ENCODE measurements around the gene KCNIP2.

Gene KCNIP2

GRCh38 chr10:101875068-101875688 lies 31.6 kb upstream of the KCNIP2 start:
- in situ Hi-C loops (cut with HindIII; ENCODE audit: low pct_ligation_motif_present, low sequenced_read_pairs), result loop anchor here (25.0 kb wide), 1 partner anchor 137 kb away; no protein-coding TSS in a partner anchor
- DNase-seq, result no peak
- H3K36me3 ChIP-seq (replicated peaks), result no peaks in the 10 kb centered on the region
- no peaks in the 10 kb centered on the region for H3K27me3 ChIP-seq (replicated peaks)
- no peak overlapping the region for H3K4me3 ChIP-seq (ENCODE audit: low read depth, low read length)
- TF ChIP-seq CTCF (IDR thresholded peaks at IDR 0.05; ENCODE audit: low read depth, low read length, missing control alignments), result no peak
- H3K27ac ChIP-seq, result no peak overlapping the region

- Histone ChIP-seq H3K27ac (no peak overlapping the region), H3K27me3 (replicated peaks) (no peaks in the 10 kb centered on the region), H3K36me3 (replicated peaks) (no peaks in the 10 kb centered on the region), H3K4me3 (ENCODE audit: low read depth, low read length) (no peak overlapping the region)
- no peak for TF ChIP-seq CTCF (IDR thresholded peaks at IDR 0.05; ENCODE audit: low read depth, low read length, missing control alignments)
- DNase-seq, result no peak
- in situ Hi-C loops (cut with HindIII; ENCODE audit: low pct_ligation_motif_present, low sequenced_read_pairs), result no loop called here
Observed at GRCh38 chr10:101874252-101874651, 30.7 kb upstream of the KCNIP2 start.

GRCh38 chr10:101867931-101868330 lies 24.3 kb upstream of the KCNIP2 start:
- Histone ChIP-seq H3K27me3 (replicated peaks) (no peaks in the 10 kb centered on the region), H3K36me3 (replicated peaks) (no peaks in the 10 kb centered on the region), H3K27ac (no peak overlapping the region), H3K4me3 (ENCODE audit: low read depth, low read length) (no peak overlapping the region)
- DNase-seq, result no peak
- in situ Hi-C loops (cut with HindIII; ENCODE audit: low pct_ligation_motif_present, low sequenced_read_pairs), result no loop called here
- no peak for TF ChIP-seq CTCF (IDR thresholded peaks at IDR 0.05; ENCODE audit: low read depth, low read length, missing control alignments)

GRCh38 chr10:101859530-101859929 lies 15.9 kb upstream of the KCNIP2 start:
- Histone ChIP-seq H3K27me3 (replicated peaks) (no peaks in the 10 kb centered on the region), H3K27ac (no peak overlapping the region), H3K4me3 (ENCODE audit: low read depth, low read length) (no peak overlapping the region), H3K36me3 (replicated peaks) (no peaks in the 10 kb centered on the region)
- in situ Hi-C loops (cut with HindIII; ENCODE audit: low pct_ligation_motif_present, low sequenced_read_pairs), result no loop called here
- no peak for TF ChIP-seq CTCF (IDR thresholded peaks at IDR 0.05; ENCODE audit: low read depth, low read length, missing control alignments)
- DNase-seq, result no peak

GRCh38 chr10:101858723-101859500 lies 15.3 kb upstream of the KCNIP2 start:
- TF ChIP-seq CTCF (IDR thresholded peaks at IDR 0.05; ENCODE audit: low read depth, low read length, missing control alignments), result no peak
- in situ Hi-C loops (cut with HindIII; ENCODE audit: low pct_ligation_motif_present, low sequenced_read_pairs), result no loop called here
- no peak overlapping the region for H3K27ac ChIP-seq
- no peaks in the 10 kb centered on the region for H3K27me3 ChIP-seq (replicated peaks)
- DNase-seq, result no peak
- no peaks in the 10 kb centered on the region for H3K36me3 ChIP-seq (replicated peaks)
- no peak overlapping the region for H3K4me3 ChIP-seq (ENCODE audit: low read depth, low read length)

Data from brain microvascular endothelial cell (primary cell).